NOMO-1 treated with DMSO at 0.1 percent for 48 hours (cell line): ENCODE results near the gene PTPRD.

Source experiments
- DNase-seq: peaks from one replicate; lab custom pipeline; 2025; ENCODE audit not compliant: unreplicated experiment; lab: John Stamatoyannopoulos, UW

Gene PTPRD

DNA sequence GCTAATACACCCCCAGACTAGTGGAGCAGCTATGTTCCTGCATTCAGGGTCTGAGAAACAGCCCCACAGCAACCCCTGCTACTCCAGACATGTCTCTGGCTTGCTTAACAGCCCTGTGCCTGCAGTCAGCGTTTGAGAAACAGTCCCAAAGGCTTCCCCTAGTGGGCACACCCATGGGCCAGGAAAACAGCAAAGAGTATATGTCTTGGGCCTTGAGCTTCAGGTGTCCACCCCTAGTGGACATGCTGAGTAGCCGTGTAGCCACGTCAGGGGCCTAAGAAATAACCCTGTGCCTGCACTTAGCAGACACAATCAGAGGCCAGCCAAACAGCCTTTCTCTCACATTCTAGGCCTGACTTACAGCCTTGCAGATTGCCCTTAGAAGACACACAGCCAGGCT is 698.6 kb downstream of the PTPRD start:
- DNase-seq: no peak

DNA sequence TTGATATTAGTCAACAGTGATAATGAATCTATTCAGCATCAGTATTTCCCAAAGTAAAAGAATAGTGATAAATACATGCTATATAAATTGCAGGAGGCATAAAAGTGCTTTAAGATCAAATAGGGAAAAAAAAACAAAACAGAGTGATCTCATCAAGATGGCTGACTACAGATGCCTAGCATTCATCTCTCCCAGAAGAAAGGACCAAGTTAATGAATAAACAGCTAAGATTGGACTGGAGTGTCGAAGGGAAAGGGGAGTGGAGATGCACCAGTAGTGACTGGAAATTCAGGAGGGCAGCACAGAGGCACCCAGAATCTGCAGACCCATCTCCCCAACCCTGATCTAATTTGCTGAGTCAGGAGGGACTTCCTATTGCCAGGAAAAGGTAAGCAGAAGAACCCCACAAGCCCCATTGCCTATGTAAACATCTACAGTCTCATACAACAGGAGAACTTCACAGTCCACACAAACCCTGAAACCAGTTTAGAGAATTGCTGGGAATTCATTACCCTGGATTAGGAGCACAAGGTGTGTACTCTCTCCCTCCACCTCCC is 699.4 kb downstream of the PTPRD start:
- DNase-seq: no peak

DNA sequence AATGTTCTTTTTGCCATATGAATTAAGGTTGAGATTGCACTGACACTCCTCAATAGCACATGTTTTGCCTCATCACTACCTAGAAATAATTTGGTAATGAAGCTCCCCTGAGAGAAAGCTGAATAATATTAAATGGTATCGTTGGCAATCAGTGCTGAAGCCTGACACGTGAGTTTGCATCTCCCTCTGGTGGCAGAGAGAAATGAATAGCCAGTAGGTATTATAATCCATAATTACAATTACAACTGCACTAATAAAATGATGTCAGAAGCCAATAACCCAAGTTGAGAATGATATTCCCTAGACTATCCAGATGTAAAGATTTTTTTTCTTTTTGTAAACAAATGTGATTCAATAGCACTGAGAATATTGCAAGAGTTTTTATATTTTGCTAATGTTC is 700.3 kb downstream of the PTPRD start:
- DNase-seq: no peak

DNA sequence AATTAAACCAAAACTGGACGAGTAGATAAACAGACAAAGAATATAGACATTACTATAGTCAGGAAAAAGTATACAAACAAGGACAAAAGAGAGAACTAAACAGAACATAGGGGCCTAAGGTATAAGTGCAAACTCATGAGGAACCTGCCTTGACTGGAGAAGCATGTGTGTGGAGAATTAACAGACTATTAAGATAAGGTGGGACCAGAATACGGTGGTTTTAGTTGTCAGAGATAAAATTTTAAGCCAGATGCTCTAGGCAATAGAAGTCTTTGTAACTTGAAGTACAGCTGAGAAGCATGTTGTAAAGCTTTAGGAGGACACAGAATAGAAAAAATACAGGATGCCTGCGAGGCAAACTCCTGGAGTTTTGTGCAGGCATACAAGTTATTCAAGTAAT is 707.1 kb downstream of the PTPRD start:
- no peak for DNase-seq

DNA sequence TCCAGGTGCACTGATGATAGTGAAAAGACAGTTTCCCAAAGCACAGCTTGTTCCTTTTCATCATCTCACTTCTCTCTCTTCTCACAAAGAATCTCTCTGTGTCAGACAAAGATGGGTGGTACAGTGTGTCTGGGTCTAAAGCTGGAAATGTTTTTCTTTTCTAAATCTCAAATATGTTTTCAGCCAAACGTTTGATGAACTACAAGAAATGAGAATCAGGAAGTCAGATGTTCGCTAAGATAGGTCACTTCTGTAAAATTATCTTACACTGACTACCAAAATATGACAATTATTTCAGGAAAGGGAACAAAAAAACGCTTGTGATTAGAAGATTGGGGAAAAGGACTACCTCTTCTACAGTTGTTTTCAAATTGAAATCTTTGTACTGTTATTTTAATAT is 708.8 kb downstream of the PTPRD start:
- no peak for DNase-seq

DNA sequence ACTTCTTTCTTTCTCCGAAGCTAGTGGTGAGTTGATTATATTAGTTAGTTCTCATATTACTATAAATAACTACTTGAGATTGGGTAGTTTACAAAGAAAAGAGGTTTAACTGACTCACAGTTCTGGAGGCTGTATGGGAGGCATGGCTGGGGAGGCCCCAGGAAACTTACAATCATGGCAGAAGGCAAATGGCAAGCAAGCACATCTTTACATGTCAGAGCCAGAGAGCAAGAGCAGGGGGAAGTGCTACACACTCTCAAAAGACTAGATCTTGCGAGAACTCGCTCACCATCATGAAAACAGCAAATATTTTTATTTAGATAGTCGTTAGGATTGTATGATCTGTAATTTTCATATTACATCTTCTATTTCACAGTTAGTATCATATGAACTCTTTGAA is 711.2 kb downstream of the PTPRD start:
- no peak for DNase-seq

DNA sequence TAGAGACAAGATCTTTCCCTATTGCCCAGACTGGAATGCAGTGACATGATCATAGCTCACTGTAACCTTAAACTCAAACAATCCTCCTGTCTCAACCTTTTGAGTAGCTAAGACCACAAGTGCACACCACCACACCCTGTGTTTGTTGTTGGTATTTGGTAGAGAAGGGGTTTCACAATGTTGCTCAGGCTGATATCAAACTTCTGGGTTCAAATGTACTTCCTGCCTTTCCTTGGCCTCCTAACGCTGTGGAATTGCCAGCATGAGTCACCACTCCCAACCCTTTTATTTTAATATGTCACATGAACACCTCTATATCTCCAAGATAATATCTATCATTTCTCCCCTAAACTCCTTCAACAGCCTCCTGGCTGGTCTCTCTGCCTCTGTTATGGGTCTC is 719.0 kb downstream of the PTPRD start:
- no peak for DNase-seq

DNA sequence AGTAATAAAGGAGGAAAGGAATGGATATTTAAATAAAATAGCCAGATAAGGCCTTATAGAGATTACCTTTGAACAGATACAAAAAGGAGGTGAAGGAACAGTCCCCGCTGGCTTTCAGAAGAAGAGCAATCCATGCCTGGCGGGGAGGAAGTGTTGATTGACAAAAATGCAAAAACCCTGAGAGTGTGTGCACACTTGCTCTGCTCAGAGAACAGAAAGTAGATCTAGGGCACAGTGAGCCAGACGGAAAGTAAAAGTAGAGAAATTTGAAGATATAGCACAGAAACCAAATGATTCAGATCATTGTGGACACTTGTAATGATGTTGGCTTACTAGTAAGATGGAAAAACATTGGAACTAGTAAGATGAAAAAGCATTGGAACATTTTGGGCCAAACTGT is 720.6 kb downstream of the PTPRD start:
- DNase-seq: no peak

DNA sequence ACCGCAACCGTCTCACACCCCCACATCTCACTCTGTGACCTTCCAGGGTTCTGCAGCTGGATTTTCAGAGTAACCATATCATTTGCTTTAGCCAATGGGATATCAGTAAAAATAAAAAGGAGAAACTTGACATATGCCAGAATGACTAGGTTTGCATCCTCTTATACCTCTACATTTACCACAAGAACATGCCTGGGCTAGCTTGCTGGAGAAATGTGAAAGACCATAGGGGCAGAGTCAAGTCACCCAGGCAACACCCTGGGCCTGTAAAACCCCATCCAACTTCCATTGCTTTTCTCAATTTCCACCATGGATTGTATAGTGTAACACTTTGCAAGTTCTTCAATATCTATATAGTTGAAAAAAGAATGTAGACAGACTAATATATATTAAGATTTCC is 731.1 kb downstream of the PTPRD start:
- DNase-seq: no peak

DNA sequence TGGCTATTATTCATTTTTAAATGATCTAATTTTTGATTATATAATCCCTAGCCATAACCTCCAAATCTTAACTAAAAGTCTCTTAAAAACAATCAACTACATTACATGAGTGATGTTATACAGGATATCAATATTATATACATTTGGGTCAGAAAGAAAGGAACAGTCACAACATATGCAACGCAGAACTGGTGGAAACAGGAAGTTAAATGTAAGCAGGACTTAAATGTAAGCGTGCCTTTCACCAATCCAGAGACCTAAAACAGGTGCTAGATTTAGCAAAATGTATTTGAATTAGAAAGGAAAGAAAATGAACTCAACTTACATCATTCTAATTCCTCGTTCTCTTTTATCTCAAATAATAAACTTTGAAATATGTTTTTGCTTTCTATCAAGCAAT is 738.5 kb downstream of the PTPRD start:
- DNase-seq: no peak

DNA sequence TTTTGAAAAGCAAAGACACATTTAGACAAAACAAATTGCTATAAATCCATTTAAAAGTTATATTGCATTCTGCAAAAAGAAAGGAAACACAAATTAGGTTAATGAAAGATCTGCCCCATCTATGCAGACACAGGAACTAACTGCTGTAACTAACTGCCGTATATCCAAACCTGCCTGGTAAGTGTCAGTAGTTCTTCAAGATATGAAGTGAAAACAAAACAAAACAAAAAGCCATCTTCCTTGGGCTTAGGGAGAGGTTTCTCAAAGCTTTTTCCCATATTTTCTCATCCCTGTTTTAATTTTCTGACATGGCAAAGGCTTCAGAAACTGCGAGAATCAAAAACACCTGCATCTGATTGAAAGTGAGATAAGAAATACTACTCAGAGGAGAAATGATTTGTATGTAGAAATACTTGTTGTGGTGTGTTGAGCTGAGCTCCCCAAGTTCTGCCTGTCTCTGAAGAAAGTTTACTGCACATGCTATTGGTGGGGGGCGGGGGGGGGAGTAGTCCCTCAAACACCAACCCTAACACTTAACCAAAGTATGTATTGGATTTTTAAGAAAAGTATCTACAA is 750.5 kb downstream of the PTPRD start:
- no peak for DNase-seq

DNA sequence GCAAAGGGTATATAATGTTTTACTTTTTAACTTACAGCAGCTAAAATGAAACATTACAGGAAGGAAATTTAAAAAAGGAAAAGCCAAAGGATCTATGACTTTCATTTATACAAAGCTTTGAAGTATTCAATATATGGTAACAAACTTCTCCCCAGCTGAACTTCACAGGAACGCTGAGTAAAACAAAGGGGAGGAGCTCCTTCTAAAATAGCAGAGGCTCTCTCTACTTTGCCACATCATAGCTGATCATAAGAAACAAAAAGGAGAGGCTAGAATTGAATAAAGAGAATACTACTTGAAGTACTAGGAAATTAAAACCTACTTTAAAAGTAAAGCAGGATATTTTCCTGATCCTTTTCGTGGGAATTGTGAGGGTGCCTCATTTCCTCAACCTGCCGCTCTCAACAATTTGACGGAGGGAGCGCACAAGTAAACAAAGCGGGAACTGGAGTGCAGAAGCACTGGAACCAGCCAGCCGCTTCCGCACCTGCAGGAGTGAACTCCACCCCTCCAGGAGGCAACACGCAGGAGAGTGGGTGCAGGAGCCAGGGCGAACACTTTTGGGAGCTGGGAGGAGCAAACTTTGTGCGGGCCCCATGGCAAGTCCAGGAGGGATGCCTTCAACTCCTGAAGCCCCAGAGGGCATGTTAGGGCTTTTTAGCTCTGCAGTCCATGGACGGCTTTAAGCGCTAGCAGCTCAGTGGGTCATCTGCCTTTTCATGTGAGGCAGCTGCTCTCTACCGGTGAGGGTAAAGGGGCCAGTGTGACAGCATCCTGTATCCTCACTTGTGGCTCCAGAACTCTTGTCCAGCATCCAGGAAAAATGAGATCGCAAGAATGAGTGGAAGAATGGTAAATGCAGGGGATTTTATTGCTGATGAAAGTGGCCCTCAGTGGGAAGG is 757.4 kb downstream of the PTPRD start:
- DNase-seq: no peak

DNA sequence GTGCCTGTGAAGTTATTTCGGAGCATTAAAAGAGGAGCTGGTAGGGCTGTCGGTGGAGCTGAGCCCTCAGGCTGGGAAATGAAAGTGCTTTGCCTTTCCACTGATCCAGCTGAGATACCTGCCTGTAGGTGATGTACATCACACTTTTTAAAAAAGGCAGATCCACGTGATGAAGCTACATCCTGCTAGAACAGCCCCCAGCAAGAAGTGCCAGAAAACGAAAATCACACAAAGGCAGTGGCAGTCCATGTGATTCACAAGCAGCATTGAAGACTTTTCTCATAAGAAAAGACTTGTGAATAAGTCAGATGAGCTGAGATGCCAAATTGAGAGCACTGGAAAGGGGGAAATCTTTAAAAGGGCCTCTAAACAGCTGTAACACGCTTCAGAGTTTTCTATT is 765.1 kb downstream of the PTPRD start:
- no peak for DNase-seq

DNA sequence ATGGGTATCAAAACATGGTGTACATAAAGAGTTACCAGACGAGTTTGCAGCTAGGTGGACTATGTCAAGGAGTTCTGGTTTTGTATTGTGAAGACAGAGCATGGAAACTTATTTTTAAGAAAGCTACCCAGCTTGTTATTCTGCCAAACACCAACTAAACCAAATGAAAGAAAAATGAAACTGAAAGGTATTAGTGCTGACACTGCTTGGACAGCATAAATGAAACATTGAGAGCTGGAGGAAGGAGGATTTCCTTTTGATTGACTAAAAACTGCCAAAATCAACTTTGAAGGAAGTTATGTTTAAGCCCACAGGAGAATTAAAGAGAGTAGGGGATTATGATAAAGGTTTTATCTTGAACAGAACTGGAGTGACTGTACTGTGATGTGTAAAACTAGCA is 766.2 kb downstream of the PTPRD start:
- DNase-seq: no peak

DNA sequence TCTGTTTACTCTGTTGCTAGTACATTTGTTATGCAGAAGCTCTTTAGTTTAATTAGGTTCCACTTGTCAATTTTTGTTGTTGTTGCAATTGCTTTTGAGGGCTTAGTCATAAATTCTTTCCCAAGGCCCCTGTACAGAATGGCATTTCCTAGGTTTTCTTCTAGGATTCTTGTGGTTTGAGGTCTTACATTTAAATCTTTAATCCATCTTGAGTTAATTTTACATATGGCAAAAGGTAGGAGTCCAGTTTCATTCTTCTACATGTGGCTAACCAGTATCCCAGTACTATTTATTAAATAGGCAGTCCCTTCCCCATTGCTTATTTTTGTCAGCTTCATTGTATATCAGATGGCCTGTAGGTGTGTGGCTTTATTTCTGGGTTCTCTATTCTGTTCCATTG is 792.4 kb downstream of the PTPRD start:
- DNase-seq: no peak

DNA sequence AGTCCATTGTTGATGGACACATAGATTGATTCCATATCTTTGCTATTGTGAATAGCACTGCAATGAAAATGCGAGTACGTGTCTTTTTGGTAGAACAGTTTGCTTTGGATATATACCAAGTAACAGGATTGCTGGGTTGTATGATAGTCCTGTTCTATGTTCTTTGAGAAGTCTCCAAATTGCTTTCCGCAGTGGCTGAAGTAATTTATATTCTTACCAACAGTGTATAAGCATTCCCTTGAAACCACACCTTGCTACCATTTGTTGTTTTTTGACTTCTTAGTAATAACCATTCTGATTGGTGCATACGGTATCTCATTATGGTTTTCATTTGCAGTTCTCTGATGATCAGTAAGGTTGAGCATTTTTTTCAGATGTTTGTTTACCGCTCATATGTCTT is 792.9 kb downstream of the PTPRD start:
- DNase-seq: no peak

DNA sequence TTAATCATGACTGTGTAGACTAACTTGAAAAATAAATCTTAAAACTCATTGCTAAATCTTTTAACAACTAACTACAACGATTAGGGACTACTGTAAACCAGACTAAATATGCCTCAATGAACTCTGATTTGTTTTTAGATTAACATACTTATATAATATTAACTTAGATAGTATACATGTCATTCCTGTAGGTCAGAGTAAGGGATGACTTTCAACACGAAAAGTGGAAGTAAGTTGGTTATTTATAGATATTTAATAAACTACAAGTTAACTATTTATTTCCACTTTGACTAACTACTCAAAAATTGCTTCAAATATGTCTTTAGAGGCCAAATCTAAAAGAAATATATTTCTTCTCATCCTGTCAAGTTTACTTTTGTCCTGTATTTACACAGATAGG is 795.6 kb downstream of the PTPRD start:
- DNase-seq: no peak

DNA sequence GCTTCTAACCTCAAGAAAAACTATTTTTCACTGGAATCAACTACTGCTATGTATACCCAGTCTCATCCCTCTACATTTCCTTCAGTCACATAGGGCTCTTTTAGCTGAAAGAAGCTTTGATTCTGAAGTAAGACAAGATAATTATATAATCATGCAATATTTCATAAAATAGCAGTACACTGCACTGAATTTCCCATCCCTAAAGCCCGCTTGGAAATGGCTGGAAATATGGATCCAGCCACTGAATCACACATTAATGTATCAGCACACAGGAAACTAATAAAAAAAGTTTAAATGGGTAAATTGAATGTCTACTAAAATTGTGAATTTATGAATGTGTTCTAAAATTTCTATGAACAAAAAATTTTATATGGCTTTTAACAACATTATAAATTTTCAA is 808.7 kb downstream of the PTPRD start:
- no peak for DNase-seq

DNA sequence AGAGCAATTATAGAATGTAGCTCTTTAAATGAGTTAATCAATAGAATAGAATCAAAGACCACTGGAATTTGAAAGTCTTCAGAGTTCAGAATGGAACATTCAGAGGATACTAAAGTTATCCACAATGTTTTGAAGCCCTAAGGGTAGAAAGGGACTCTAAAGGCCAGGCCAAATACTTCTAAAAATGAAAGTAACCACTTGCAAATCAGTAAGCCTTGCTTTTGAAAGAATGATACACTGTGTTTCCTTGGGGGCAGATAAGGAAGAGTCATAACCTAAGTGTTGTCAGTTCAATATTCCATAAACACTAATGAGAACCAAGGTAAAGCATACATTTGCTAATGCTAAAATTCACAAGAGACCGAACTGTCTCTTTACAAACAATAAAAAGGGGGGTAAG is 813.5 kb downstream of the PTPRD start:
- DNase-seq: no peak

DNA sequence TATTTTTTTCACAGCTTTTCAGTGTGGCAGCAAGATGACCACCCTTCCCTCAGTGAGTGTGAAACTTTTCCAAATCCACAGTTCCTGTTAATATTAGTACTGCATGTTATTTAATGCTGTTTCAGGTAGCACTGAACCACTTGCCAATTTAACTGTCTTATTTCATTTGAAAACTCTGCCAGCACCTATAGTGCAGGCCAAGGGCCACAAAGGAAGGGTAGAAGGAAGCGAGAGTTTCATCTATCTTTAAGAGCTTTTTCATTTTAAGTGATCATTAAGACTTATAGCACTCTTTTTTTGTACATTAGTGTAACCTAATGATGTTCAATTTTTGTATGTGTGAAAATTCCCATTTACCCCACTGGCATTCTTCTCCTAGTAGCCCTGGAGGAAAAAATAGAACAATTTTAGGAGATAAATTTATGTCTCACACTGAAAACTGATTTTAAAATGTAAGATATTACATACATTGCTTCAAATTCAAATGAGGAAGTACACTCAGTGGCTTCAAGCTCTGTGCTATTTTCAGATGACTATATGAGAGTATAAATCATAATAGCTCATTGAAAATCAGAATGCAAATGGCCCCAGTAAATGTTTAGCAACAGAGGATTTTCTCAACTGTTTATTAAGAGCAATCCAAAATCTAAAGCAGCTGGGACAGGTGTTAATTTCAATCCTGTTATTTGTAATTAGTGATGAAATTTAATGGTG is 820.5 kb downstream of the PTPRD start:
- no peak for DNase-seq

DNA sequence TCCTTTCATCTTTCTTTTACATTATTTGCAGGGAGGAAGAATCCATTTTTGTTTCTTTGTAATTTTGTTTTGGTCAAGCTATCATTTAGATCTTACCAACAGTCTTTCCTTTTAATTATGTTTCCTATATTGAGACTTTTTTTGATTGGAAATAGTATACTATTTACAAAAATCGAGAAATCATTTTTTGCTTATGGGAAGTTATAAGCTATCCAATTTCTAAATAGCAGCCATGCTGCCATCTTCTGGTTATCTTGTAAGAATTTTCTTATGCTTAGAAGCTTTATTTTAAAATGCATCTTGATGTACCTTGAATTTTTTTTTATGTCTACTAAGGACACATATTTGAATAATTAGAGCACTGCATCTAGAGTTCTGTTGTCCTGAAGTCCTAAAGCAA is 821.2 kb downstream of the PTPRD start:
- no peak for DNase-seq
